Tibial nerve (tissue), 4 donors: ENCODE measurements around the gene PITPNM3. TPM values are rescaled to one million over a fixed set of nuclear protein-coding genes. Genes with fewer than 3 reads are reported as not detected.

Experiments
- DNase-seq, 2 donors: peaks; one replicate each; pipeline ENCODE4 v3.0.0-alpha.2; 2019; ENCODE audit warnings: low spot score in 2 of 2
- H3K27ac ChIP-seq, 4 donors: fragments of 200-600 bp; sonication (generic) in 3 of 4; one replicate each; pipeline ENCODE4 v1.5.1; 2017 to 2019; ENCODE audit warnings: mild to moderate bottlenecking in 1 of 4
- H3K27me3 ChIP-seq, 2 donors: fragments of 200-600 bp; sonication (generic) in 1 of 2; one replicate each; pipeline versions ENCODE4 v1.5.1 to v1.6.0; 2017 to 2019
- H3K36me3 ChIP-seq, 3 donors: fragments of 200-600 bp; sonication (generic); one replicate each; pipeline ENCODE4 v1.5.1; 2018 to 2019
- H3K4me1 ChIP-seq, 4 donors: fragments of 200-600 bp; sonication (generic) in 3 of 4; one replicate each; pipeline ENCODE4 v1.5.1; 2017 to 2019
- H3K4me3 ChIP-seq, 4 donors: fragments of 200-600 bp; sonication (generic) in 3 of 4; one replicate each; pipeline ENCODE4 v1.5.1; 2017 to 2019; ENCODE audit warnings: mild to moderate bottlenecking in 1 of 4, moderate library complexity in 1 of 4
- H3K9me3 ChIP-seq, 4 donors: fragments of 200-600 bp; sonication (generic) in 3 of 4; one replicate each; pipeline ENCODE4 v1.5.1; 2017 to 2019
- EP300 ChIP-seq, 2 donors: sonication (generic); formaldehyde crosslinking; IDR thresholded peaks; one replicate each; pipeline ENCODE4 v1.6.1; 2017; ENCODE audit warnings: antibody characterized with exemption in 2 of 2, mild to moderate bottlenecking in 1 of 2
- POLR2A ChIP-seq, 2 donors: fragments of 450-650 bp; IDR thresholded peaks; one replicate each; pipeline ENCODE4 v1.6.1; 2017; ENCODE audit warnings: antibody characterized with exemption in 2 of 2, mild to moderate bottlenecking in 2 of 2, moderate library complexity in 2 of 2
- WGBS, 2 donors: methylation state at CpG; one replicate each; pipeline ENCODE4 v1.1.5; 2018; 5-methylcytosine and 5-hydroxymethylcytosine counted together
- total RNA-seq, 4 donors: library from RNA; depleted of rRNA; stranded (reverse); fragments of >200 nt; gene quantifications; one replicate each; pipeline ENCODE4 v1.1.0, GENCODE V29; 2016
- TF ChIP-seq, protein P1 (sequence below), 5 experiments: fragments of 200-600 bp in 3 of 5; fragments of 450-650 bp in 2 of 5; sonication (generic) in 3 of 5; IDR thresholded peaks; one replicate each; pipeline ENCODE4 v1.5.1; 2016 to 2019; ENCODE audit warnings: antibody characterized with exemption in 5 of 5, mild to moderate bottlenecking in 3 of 5, moderate library complexity in 2 of 5

PITPNM3 gene
- total RNA-seq, 4 donors from 2014 or later, result 0.90 to 5.2 (median 2.3) TPM

DNA sequence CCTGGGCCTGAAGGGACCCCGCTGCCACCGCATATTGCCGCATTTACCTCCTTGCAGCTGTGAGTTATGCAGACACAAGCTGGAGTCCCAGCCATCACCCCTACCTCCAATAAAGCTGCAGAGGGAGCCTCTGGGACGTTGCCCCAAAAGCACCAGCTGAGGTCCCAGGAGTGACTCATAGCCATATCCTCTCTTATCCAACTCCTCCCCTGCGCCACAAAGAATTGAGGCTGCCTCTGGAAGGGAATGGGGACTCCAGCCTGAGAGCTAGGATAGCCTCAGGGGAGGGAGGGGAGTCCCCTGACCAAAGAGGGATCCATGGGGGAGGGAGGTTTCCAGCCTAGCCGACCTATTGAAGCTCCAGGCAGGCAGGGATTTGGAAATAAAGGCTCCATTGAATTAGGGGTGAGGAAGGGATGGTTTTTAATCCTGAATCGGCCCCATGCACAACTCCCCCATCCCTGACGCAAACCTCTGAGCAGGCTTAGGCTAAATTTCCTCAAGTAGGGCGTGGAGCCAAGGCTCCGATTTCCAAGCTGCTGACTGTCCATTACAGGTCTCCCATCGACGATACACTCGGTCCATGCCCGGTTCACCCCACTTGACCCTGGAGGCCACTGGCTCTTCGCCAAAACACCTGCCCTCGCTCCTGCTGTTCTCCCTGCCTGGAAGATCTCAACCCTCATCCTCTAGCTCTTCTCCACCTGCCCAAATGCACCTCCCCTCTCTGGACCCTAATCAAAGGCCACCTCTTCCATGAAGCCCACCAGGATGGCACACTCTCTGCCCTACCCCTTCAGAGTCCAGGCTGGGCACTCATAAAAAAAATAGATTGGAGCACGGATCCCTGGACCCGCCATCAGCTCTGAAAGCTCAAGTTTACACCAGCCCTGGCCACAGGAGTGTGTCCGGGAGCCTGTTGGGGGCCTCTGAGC lies 84.6 kb downstream of the PITPNM3 start:
- H3K27ac ChIP-seq, result no peak overlapping the region

DNA sequence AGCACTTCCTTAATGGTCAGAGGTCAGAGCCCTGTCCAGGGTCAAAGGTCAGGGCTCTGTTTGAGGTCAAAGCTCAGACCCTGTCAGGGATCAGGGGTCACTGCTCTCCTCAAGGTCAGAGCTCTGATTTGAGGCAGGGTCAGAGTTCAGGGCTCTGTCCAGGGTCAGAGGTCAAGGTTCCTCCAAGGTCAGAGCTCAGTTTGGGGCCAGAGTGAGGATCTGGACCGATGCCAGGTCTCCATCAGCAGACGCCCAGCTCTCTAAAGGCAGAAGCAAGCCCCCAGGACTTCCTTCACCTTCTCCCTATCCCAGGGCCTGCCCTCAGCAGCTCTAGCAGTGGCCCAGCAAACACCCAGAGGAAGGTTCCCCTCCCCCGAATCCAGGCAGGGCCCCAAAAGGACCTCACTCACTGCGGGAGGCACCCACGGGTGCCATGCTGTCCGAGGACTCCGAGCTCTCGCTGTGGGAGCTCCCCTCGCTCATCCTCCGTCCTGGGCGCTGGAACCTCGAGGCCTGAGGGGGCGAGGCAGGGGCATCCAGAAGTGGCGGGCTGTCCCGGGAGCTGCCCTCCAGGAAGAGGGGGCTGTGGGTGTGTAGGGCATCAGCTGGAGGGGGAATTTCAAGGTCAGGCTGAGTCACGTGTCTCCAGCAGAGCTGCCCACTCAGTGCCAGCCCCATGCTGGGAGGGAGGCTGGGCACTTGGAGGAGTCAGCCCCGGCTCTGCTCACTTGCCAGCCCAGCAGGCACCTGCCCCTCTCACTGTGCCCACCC lies 85.4 kb downstream of the PITPNM3 start:
- no peak overlapping the region for H3K27ac ChIP-seq
- WGBS, 2 donors, result 62 to 71% methylated on average over 14 to 17 of the region's 17 CpGs
- H3K4me1 ChIP-seq, result peaks cover 0 to 17% (median 0%) of the 10 kb centered on the region in 4 donors
- peaks cover 0 to 19% (median 0%) of the 10 kb centered on the region in 3 donors for H3K36me3 ChIP-seq
- DNase-seq, result no peak
- peaks cover 0 to 7% (median 0%) of the 10 kb centered on the region in 4 donors for H3K9me3 ChIP-seq
- H3K4me3 ChIP-seq, result no peak overlapping the region
- no peaks in the 10 kb centered on the region for H3K27me3 ChIP-seq
- TF ChIP-seq POLR2A (IDR thresholded peaks at IDR 0.05), result no peak
- TF ChIP-seq EP300 (IDR thresholded peaks at IDR 0.05), result no peak
- TF ChIP-seq, protein P1, sequence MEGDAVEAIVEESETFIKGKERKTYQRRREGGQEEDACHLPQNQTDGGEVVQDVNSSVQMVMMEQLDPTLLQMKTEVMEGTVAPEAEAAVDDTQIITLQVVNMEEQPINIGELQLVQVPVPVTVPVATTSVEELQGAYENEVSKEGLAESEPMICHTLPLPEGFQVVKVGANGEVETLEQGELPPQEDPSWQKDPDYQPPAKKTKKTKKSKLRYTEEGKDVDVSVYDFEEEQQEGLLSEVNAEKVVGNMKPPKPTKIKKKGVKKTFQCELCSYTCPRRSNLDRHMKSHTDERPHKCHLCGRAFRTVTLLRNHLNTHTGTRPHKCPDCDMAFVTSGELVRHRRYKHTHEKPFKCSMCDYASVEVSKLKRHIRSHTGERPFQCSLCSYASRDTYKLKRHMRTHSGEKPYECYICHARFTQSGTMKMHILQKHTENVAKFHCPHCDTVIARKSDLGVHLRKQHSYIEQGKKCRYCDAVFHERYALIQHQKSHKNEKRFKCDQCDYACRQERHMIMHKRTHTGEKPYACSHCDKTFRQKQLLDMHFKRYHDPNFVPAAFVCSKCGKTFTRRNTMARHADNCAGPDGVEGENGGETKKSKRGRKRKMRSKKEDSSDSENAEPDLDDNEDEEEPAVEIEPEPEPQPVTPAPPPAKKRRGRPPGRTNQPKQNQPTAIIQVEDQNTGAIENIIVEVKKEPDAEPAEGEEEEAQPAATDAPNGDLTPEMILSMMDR (IDR thresholded peaks at IDR 0.05), result no peak

More for the DNA sequence above, 84.6 kb downstream of the PITPNM3 start:
- WGBS, 2 donors, result 61 to 65% methylated on average over 18 of the region's 19 CpGs
- H3K4me1 ChIP-seq, result peaks cover 0 to 17% (median 0%) of the 10 kb centered on the region in 4 donors
- peaks cover 0 to 22% (median 0%) of the 10 kb centered on the region in 3 donors for H3K36me3 ChIP-seq
- no peaks in the 10 kb centered on the region for H3K27me3 ChIP-seq
- DNase-seq, result no peak
- H3K9me3 ChIP-seq, result peaks cover 0 to 7% (median 0%) of the 10 kb centered on the region in 4 donors
- H3K4me3 ChIP-seq, result no peak overlapping the region
- no peak for TF ChIP-seq POLR2A (IDR thresholded peaks at IDR 0.05)
- TF ChIP-seq, protein P1 (IDR thresholded peaks at IDR 0.05), result no peak

DNA sequence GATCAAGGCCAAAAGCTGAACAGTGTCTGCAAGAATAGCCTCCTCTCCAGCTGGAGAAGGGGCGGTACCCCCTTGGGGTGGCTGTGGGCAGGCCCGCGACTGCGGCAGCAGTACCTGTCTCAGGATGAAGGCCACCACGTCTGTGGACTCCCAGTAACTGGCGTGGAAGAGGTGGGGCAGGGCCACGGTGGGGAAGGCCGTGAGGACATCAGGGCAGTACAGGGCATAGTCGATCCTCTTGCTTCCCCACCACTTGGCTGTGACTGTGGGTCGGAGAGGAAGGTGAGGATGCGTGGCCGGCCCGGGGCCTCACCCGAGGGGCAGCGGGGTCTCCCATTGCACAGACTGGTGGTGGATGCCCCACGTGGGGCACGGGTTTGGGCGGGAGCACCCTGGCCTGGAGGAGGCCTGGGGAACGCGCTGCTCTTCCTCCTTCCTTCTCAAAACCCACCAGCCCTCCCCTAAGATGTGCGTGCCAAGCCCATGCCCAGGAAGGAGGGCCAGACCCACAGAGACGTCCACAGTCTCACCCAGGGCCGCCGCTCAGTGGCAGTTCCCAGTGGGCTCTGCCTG lies 86.1 kb downstream of the PITPNM3 start:
- H3K27me3 ChIP-seq, result no peaks in the 10 kb centered on the region
- no peak overlapping the region for H3K27ac ChIP-seq
- no peak for DNase-seq
- no peak overlapping the region for H3K4me3 ChIP-seq
- peaks cover 0 to 19% (median 0%) of the 10 kb centered on the region in 3 donors for H3K36me3 ChIP-seq
- peaks cover 0 to 7% (median 0%) of the 10 kb centered on the region in 4 donors for H3K9me3 ChIP-seq
- peaks cover 0 to 17% (median 0%) of the 10 kb centered on the region in 4 donors for H3K4me1 ChIP-seq
- TF ChIP-seq POLR2A (IDR thresholded peaks at IDR 0.05) (no peak), EP300 (IDR thresholded peaks at IDR 0.05) (no peak)
- TF ChIP-seq, protein P1 (IDR thresholded peaks at IDR 0.05), result no peak
- 89 to 91% methylated on average over 16 to 23 of the region's 24 CpGs for WGBS, 2 donors

DNA sequence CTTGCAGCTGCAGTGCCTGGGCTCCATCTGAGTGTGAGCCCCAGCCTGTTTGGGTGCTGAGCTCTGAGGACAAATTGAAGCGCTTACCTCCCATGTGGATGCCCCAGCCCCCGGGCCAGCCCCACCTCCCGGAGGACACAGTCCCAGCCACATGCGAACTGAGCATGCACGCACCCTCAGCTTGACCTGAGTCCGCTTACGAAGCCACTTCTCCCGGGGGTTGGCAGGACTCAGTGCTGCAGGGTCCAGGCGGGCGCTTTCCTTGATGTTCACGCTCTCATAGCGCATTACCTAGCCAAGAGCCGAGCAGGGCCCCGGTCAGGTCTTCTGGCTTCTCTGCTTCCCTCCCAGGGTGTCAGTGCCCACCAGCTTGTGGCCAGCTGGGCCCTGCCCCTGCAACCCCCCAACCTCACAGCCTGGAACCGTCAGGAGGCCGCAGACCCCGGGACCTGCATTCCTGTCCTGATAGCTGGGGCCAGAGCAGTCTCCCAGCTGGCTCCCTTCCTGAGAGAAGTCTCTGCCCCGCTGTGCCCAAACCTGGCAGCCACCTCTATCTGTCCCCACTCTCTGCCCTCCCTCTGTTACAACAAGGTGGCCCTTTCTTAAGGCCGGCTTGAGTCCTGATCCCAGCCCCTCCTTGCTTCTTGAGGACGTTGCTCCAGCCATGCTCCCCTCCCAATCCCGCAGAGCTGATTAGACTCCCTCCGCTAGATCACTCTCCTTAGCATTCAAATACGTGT lies 88.1 kb downstream of the PITPNM3 start:
- no peak for DNase-seq

DNA sequence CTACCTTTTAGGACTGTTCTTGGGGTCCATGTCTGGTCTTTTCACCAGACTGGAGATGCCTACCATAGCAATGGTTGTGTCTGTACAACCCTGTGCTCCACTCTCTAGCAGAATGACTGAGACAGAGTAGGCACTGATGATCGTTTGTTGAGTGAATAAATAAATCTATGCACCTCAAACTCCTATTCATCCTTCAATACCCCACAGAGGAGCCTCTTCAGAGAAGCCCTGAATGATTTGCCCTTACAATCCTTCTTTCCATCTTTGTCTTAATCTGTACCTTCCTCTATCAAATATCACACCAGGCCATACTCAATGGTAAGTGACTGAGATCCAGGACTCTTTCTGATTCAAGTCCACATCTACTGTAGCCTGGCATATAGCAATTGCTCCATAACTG lies 88.8 kb downstream of the PITPNM3 start:
- WGBS, 2 donors, result 73 to 80% methylated on average over 1 of the region's 1 CpG
- H3K4me3 ChIP-seq, result no peak overlapping the region
- H3K9me3 ChIP-seq, result peaks cover 0 to 7% (median 0%) of the 10 kb centered on the region in 4 donors
- H3K36me3 ChIP-seq, result peaks cover 0 to 25% (median 0%) of the 10 kb centered on the region in 3 donors
- no peak overlapping the region for H3K27ac ChIP-seq
- H3K4me1 ChIP-seq, result peaks cover 0 to 14% (median 0%) of the 10 kb centered on the region in 4 donors
- TF ChIP-seq, protein P1 (IDR thresholded peaks at IDR 0.05), result no peak
- no peak for TF ChIP-seq POLR2A (IDR thresholded peaks at IDR 0.05)
- TF ChIP-seq EP300 (IDR thresholded peaks at IDR 0.05), result no peak
- no peaks in the 10 kb centered on the region for H3K27me3 ChIP-seq
- DNase-seq, result no peak

More for the DNA sequence above, 88.1 kb downstream of the PITPNM3 start:
- peaks cover 0 to 19% (median 0%) of the 10 kb centered on the region in 3 donors for H3K36me3 ChIP-seq
- H3K27me3 ChIP-seq, result no peaks in the 10 kb centered on the region
- TF ChIP-seq EP300 (IDR thresholded peaks at IDR 0.05), result no peak
- H3K4me1 ChIP-seq, result peaks cover 0 to 17% (median 0%) of the 10 kb centered on the region in 4 donors
- H3K27ac ChIP-seq, result no peak overlapping the region
- no peak overlapping the region for H3K4me3 ChIP-seq
- H3K9me3 ChIP-seq, result peaks cover 0 to 7% (median 0%) of the 10 kb centered on the region in 4 donors
- WGBS, 2 donors, result 85 to 88% methylated on average over 17 to 23 of the region's 23 CpGs
